Measurements from ENCODE around the gene TCEA2.

TCEA2 gene

DNA sequence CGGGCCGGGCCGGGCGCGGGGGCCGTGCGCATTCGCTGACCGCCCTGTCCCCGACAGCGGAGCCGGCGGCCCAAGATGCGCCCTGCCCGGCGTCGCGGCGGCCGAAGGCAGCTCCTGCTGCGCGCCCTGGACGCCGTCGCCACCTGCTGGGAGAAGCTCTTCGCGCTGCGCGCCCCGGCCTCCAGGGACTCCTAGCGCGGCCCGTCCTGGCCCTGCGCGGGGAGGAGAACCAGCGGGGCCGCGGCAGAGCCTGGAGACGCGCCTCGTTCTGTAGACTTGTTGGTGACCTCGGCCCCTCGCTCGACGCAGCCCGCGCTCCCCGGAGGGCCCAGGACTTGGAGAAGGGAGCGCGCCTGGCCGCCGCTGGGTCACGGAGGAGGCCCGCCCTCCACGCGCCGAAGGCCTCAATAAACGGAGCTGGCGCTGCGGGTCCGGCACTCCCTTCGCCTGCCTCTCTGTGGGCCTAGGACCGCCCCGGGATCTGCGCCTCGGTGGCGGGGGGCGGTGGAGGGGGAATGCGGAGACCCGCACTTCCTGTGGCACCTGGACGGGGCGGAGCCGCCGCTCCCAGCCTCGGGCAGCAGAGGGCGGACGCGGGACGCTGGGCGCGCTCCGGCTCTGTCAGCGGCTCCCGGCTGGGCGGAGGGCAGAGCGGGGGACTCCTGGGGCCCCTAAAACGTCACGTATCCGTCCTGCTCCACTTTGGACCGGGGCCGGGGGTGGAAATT, 24.3 kb upstream of the TCEA2 start:
- Histone ChIP-seq H4K5ac (ENCODE audit: low read length) (no peak overlapping the region), H3K79me1 (ENCODE audit: low read length) (no peaks in the 10 kb centered on the region), H2BK15ac (replicated peaks; ENCODE audit: low read depth) (no peak overlapping the region), H3K9ac (ENCODE audit: low read length) (peak overlapping the region; percentile 69), H3K27me3 (ENCODE audit: insufficient read depth, low read length, poor library complexity) (peaks cover 10% of the 10 kb centered on the region), H3K4me2 (ENCODE audit: low read length) (peak overlapping the region; percentile 48), H3K4me3 (ENCODE audit: low read length) (peak overlapping the region; percentile 19), H3K27ac (ENCODE audit: low read depth, low read length) (no peak overlapping the region), H3K23ac (ENCODE audit: low read length) (peak overlapping the region; percentile 45), H4K8ac (ENCODE audit: low read depth, low read length) (no peak overlapping the region), H3K79me2 (ENCODE audit: control insufficient read depth, insufficient read depth, low read length) (no peaks in the 10 kb centered on the region), H3K36me3 (ENCODE audit: control insufficient read depth, insufficient read depth, low read length) (peaks cover 2% of the 10 kb centered on the region), H2BK5ac (ENCODE audit: low read length) (no peak overlapping the region), H2BK120ac (ENCODE audit: low read depth, low read length) (no peak overlapping the region), H3K4ac (ENCODE audit: low read depth, low read length) (peak overlapping the region; percentile 18), H2AK5ac (ENCODE audit: low read length) (no peak overlapping the region), H3K56ac (ENCODE audit: low read length) (peak overlapping the region; percentile 92), H3K4me1 (ENCODE audit: control insufficient read depth, low read depth, low read length) (peaks cover 2% of the 10 kb centered on the region), H3K18ac (ENCODE audit: low read length) (no peak overlapping the region)
- WGBS (ENCODE audit: extremely low coverage, insufficient coverage, low lambda C conversion rate), result no CpG with 5 or more reads among the region's 91 CpGs
- peak; percentile 78 for DNase-seq

DNA sequence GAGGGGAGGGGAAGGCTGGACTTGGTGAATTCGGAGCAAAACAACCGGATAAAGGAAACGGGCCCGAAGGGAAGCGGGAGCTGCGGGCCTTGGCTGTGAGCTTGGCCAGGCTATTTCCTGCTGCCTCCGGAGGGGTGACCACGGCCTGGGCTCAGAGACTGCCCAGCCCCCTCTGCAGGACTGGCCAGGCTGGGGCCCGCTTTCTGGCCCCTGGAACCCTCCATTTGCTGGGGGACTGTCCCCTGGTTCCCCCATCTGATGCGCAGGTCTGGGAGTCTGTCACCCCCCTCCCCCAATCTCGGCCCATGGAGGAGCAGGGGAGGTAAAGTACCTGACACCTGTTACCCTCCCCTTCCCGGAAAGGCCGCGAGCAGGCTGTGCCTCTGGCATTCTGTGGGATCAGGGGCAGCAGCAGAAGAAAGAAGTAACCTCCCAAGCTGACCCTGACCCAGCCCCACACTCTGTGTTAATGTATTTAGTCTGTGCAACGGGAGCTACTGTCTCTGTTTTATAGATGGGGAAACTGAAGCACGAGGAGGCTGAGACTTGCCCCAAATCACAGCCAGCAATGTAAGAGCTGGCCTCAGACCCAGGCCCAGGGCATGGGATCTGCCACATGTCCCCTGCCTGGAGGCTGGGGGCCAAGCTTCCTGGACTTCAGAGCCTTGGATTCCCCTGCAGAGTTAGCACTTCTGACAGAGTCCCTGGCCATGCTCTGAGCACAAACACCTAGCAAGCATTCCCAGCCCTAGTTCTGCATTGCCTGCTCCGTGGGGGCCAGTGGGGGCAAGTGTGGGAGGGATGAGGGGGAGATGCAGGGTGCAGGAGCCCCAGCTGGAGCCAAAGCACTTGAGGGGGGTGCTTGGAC, 23.5 kb upstream of the TCEA2 start:
- no peak overlapping the region for H3K27ac ChIP-seq (ENCODE audit: low read depth, low read length)
- H2BK5ac ChIP-seq (ENCODE audit: low read length), result no peak overlapping the region
- H3K56ac ChIP-seq (ENCODE audit: low read length), result peak overlapping the region; percentile 80
- H3K4me2 ChIP-seq (ENCODE audit: low read length), result peak overlapping the region; percentile 44
- no peak overlapping the region for H4K5ac ChIP-seq (ENCODE audit: low read length)
- no peak overlapping the region for H3K23ac ChIP-seq (ENCODE audit: low read length)
- H2BK15ac ChIP-seq (replicated peaks; ENCODE audit: low read depth), result no peak overlapping the region
- H3K18ac ChIP-seq (ENCODE audit: low read length), result no peak overlapping the region
- H3K4me3 ChIP-seq (ENCODE audit: low read length), result no peak overlapping the region
- H4K8ac ChIP-seq (ENCODE audit: low read depth, low read length), result no peak overlapping the region
- no peaks in the 10 kb centered on the region for H3K36me3 ChIP-seq (ENCODE audit: control insufficient read depth, insufficient read depth, low read length)
- no peaks in the 10 kb centered on the region for H3K79me2 ChIP-seq (ENCODE audit: control insufficient read depth, insufficient read depth, low read length)
- H2BK120ac ChIP-seq (ENCODE audit: low read depth, low read length), result no peak overlapping the region
- peak overlapping the region; percentile 58 for H3K9ac ChIP-seq (ENCODE audit: low read length)
- peaks cover 2% of the 10 kb centered on the region for H3K4me1 ChIP-seq (ENCODE audit: control insufficient read depth, low read depth, low read length)
- no peak for DNase-seq
- H3K4ac ChIP-seq (ENCODE audit: low read depth, low read length), result no peak overlapping the region
- H2AK5ac ChIP-seq (ENCODE audit: low read length), result no peak overlapping the region
- no CpG with 5 or more reads among the region's 17 CpGs for WGBS (ENCODE audit: extremely low coverage, insufficient coverage, low lambda C conversion rate)
- peaks cover 10% of the 10 kb centered on the region for H3K27me3 ChIP-seq (ENCODE audit: insufficient read depth, low read length, poor library complexity)
- H3K79me1 ChIP-seq (ENCODE audit: low read length), result no peaks in the 10 kb centered on the region

DNA sequence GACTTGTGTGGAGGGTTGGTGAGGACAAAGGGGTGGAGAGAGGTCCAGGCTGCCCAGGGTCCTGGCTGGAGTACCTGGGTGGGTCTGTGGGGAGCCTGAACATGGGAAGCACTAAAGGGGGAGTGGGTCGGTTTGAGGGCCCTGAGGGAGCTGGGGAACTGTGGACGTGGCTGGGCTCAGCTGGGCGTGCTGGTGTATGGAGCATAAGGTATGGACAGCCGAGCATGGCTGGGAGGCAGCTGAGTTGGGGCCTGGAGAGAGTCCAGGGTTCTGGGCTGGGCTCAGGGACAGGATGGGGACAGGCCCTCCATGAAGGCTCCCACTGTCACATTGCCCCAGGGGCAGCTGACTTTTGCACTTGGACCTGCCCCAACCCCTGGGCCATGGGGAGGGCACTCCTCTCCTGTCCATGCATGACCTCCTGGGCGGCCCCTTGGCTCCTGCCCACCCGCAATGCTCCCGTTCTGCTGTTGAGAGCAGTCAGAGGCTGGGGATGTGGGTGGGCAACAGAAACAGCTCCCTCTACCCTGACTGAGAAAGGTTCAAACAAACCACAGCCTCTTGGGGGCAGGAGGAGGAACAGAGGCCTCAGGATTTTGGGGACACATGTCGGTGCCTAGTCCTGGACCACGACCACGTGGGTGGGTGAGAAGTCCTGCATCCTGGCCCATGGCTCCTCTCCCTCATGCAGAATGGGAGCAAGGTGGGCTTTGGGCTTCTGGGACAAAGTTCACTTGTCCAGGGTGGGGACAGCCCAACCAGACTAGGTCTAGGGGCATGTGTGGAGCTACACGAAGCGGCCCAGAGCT, 22.6 kb upstream of the TCEA2 start:
- Histone ChIP-seq H3K23ac (ENCODE audit: low read length) (no peak overlapping the region), H4K8ac (ENCODE audit: low read depth, low read length) (no peak overlapping the region), H3K27ac (ENCODE audit: low read depth, low read length) (no peak overlapping the region), H2AK5ac (ENCODE audit: low read length) (no peak overlapping the region), H3K27me3 (ENCODE audit: insufficient read depth, low read length, poor library complexity) (peaks cover 10% of the 10 kb centered on the region), H3K4me1 (ENCODE audit: control insufficient read depth, low read depth, low read length) (peaks cover 2% of the 10 kb centered on the region), H3K4me3 (ENCODE audit: low read length) (no peak overlapping the region), H3K79me2 (ENCODE audit: control insufficient read depth, insufficient read depth, low read length) (no peaks in the 10 kb centered on the region), H3K56ac (ENCODE audit: low read length) (no peak overlapping the region), H4K5ac (ENCODE audit: low read length) (no peak overlapping the region), H3K4ac (ENCODE audit: low read depth, low read length) (no peak overlapping the region), H2BK120ac (ENCODE audit: low read depth, low read length) (no peak overlapping the region), H3K79me1 (ENCODE audit: low read length) (no peaks in the 10 kb centered on the region), H3K18ac (ENCODE audit: low read length) (no peak overlapping the region), H3K36me3 (ENCODE audit: control insufficient read depth, insufficient read depth, low read length) (no peaks in the 10 kb centered on the region), H3K4me2 (ENCODE audit: low read length) (no peak overlapping the region), H2BK5ac (ENCODE audit: low read length) (no peak overlapping the region), H2BK15ac (replicated peaks; ENCODE audit: low read depth) (no peak overlapping the region), H3K9ac (ENCODE audit: low read length) (no peak overlapping the region)
- no peak for DNase-seq
- no CpG with 5 or more reads among the region's 12 CpGs for WGBS (ENCODE audit: extremely low coverage, insufficient coverage, low lambda C conversion rate)

DNA sequence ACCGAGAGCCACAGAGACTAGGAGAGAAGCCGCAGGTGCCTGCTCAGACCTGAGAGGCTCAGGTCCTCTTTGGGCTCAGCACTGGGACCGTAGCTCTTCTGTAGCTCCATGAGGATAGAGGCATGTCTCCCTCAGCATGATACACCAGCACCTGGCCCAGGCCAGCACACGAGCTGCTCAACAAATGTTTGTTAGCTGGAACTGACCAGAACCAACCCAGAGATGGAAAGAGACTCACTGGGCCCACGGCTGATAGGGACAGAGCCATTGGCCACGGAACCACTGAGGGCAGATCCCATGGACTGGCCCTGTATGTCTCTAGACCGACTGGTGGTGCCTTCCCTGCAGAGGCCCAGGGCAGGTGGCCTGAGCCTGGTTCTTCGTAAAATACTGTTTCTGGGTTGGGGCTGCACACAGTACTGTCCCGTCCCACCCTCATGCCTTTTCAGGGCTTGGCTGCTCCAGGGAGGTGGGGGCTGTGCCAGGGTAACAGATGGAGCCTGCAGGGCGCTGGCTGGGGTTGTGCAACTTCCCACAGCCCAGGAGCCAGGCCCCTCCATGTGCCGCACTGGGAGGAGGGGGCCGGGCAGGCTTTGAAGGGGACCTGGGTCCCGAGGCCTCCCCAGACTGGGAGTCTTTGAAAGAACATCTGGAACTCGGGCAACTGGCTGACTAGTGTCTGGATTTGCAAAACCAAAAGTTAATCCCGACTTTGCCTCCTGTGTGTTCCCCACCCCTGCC, 21.8 kb upstream of the TCEA2 start:
- Histone ChIP-seq H3K27ac (ENCODE audit: low read depth, low read length) (no peak overlapping the region), H2BK15ac (replicated peaks; ENCODE audit: low read depth) (no peak overlapping the region), H3K79me1 (ENCODE audit: low read length) (no peaks in the 10 kb centered on the region), H2BK5ac (ENCODE audit: low read length) (no peak overlapping the region), H3K4me2 (ENCODE audit: low read length) (no peak overlapping the region), H3K4ac (ENCODE audit: low read depth, low read length) (no peak overlapping the region), H3K23ac (ENCODE audit: low read length) (no peak overlapping the region), H2BK120ac (ENCODE audit: low read depth, low read length) (no peak overlapping the region), H4K5ac (ENCODE audit: low read length) (no peak overlapping the region), H4K8ac (ENCODE audit: low read depth, low read length) (no peak overlapping the region), H3K27me3 (ENCODE audit: insufficient read depth, low read length, poor library complexity) (peaks cover 10% of the 10 kb centered on the region), H3K79me2 (ENCODE audit: control insufficient read depth, insufficient read depth, low read length) (no peaks in the 10 kb centered on the region), H3K4me1 (ENCODE audit: control insufficient read depth, low read depth, low read length) (peaks cover 4% of the 10 kb centered on the region), H3K9ac (ENCODE audit: low read length) (no peak overlapping the region), H3K4me3 (ENCODE audit: low read length) (no peak overlapping the region), H2AK5ac (ENCODE audit: low read length) (no peak overlapping the region), H3K56ac (ENCODE audit: low read length) (peak overlapping the region; percentile 3), H3K18ac (ENCODE audit: low read length) (no peak overlapping the region), H3K36me3 (ENCODE audit: control insufficient read depth, insufficient read depth, low read length) (no peaks in the 10 kb centered on the region)
- no CpG with 5 or more reads among the region's 15 CpGs for WGBS (ENCODE audit: extremely low coverage, insufficient coverage, low lambda C conversion rate)
- no peak for DNase-seq

DNA sequence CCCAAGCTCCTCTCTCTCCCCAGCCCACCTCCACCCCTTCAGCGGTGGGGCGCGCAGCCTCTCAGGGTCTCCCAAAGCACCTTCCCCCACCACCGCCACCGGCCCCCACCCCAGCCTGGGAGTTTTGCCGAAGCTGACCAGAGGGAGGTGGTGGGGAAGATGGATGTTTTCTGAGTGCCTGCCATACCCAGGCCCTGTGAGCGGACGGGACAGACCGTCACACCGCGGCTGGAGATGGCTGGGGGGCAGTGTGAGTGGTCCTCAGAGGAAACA, 21.3 kb upstream of the TCEA2 start:
- Histone ChIP-seq H3K27ac (ENCODE audit: low read depth, low read length) (no peak overlapping the region), H3K27me3 (ENCODE audit: insufficient read depth, low read length, poor library complexity) (peaks cover 10% of the 10 kb centered on the region), H3K79me2 (ENCODE audit: control insufficient read depth, insufficient read depth, low read length) (no peaks in the 10 kb centered on the region), H3K9ac (ENCODE audit: low read length) (no peak overlapping the region), H3K4me1 (ENCODE audit: control insufficient read depth, low read depth, low read length) (peaks cover 2% of the 10 kb centered on the region), H3K79me1 (ENCODE audit: low read length) (no peaks in the 10 kb centered on the region), H3K4me2 (ENCODE audit: low read length) (peak overlapping the region; percentile 32), H3K56ac (ENCODE audit: low read length) (peak overlapping the region; percentile 58), H3K4ac (ENCODE audit: low read depth, low read length) (no peak overlapping the region), H4K5ac (ENCODE audit: low read length) (no peak overlapping the region), H3K23ac (ENCODE audit: low read length) (no peak overlapping the region), H3K18ac (ENCODE audit: low read length) (no peak overlapping the region), H3K4me3 (ENCODE audit: low read length) (no peak overlapping the region), H2BK120ac (ENCODE audit: low read depth, low read length) (no peak overlapping the region), H2BK5ac (ENCODE audit: low read length) (no peak overlapping the region), H2AK5ac (ENCODE audit: low read length) (no peak overlapping the region), H3K36me3 (ENCODE audit: control insufficient read depth, insufficient read depth, low read length) (no peaks in the 10 kb centered on the region), H4K8ac (ENCODE audit: low read depth, low read length) (no peak overlapping the region), H2BK15ac (replicated peaks; ENCODE audit: low read depth) (no peak overlapping the region)
- WGBS (ENCODE audit: extremely low coverage, insufficient coverage, low lambda C conversion rate), result no CpG with 5 or more reads among the region's 11 CpGs
- DNase-seq, result no peak
